HCT116 (cell line): ENCODE results near the gene ERBB4. TPM values are rescaled to one million over a fixed set of nuclear protein-coding genes. Genes with fewer than 3 reads are reported as not detected.

ENCODE experiments used
- ATAC-seq: fragments of 200-7000 bp; cut with Tn5 transposase; 2 replicates; pipeline ENCODE4 v1.9.1; 2020; ENCODE audit warnings: mild to moderate bottlenecking, moderate library complexity
- BruUV-seq: library from RNA; stranded (reverse); fragments of 400-500 nt; replicated peaks from 2 replicates; lab custom pipeline; 2021; lab: Mats Ljungman, UMichigan
- CTCF ChIA-PET: fragments of 300-600 bp; sonication (Branson Sonifier 250); formaldehyde crosslinking; loops from one replicate; lab custom pipeline; 2021; ENCODE audit warnings: antibody characterized with exemption; lab: Charles Lee
- POLR2A ChIA-PET: fragments of 300-600, 350-600 bp; sonication (Branson Sonifier 250); formaldehyde crosslinking; loops from one replicate; lab custom pipeline; 2021; ENCODE audit warnings: antibody characterized with exemption; lab: Charles Lee
- RAD21 ChIA-PET, 2 experiments: fragments of 300-600 bp; sonication (Branson Sonifier 250); formaldehyde crosslinking; loops; one replicate each; lab custom pipeline; 2023; ENCODE audit warnings: low total read pairs in 2 of 2; ENCODE audit not compliant: uncharacterized antibody in 2 of 2, unreplicated experiment in 2 of 2, low non-redundant PET in 1 of 2; lab: Charles Lee
- DNase-seq: peaks from one replicate; pipeline ENCODE4 v3.0.0-alpha.2; 2010; ENCODE audit warnings: low read depth, low spot score
- H2AFZ ChIP-seq: fragments of 200-600 bp; shearing (Covaris generic), sonication (generic); 2 replicates; pipeline ENCODE4 v1.6.1; 2017; ENCODE audit warnings: low read depth, mixed run types, mixed read lengths, antibody characterized with exemption, low read length; ENCODE audit not compliant: poor library complexity, severe bottlenecking
- H3K27ac ChIP-seq: 2 replicates; pipeline ENCODE4 v1.5.1; 2012; ENCODE audit warnings: low read depth, low read length
- H3K27me3 ChIP-seq: fragments of 200-600 bp; sonication (generic); 2 replicates; pipeline ENCODE4 v1.6.1; 2016; ENCODE audit warnings: mixed run types, low read length, mixed read lengths; ENCODE audit not compliant: insufficient read depth
- H3K36me3 ChIP-seq, 2 experiments: fragments of 200-500 bp in 1 of 2; fragments of 200-600 bp in 1 of 2; sonication (Bioruptor generic) in 1 of 2; sonication (generic) in 1 of 2; 2 replicates each; pipeline versions ENCODE4 v1.5.1 to v1.6.1; 2014 to 2016; ENCODE audit warnings: low read length in 2 of 2, inconsistent platforms in 1 of 2, mixed read lengths in 1 of 2, mixed run types in 1 of 2; ENCODE audit not compliant: insufficient read depth in 2 of 2, control insufficient read depth in 1 of 2
- H3K4me1 ChIP-seq, 2 experiments: fragments of 200-600 bp in 1 of 2; sonication (generic) in 1 of 2; 2 replicates each; pipeline versions ENCODE4 v1.5.1 to v1.6.1; 2012 to 2017; ENCODE audit warnings: low read length in 2 of 2, inconsistent platforms in 1 of 2, mild to moderate bottlenecking in 1 of 2, mixed read lengths in 1 of 2, mixed run types in 1 of 2, moderate library complexity in 1 of 2; ENCODE audit not compliant: insufficient read depth in 2 of 2, control insufficient read depth in 1 of 2
- H3K4me2 ChIP-seq: fragments of 200-600 bp; sonication (generic); 2 replicates; pipeline ENCODE4 v1.6.1; 2017; ENCODE audit warnings: mixed run types, low read length, mixed read lengths
- H3K4me3 ChIP-seq, 2 experiments: fragments of 200-600 bp in 1 of 2; sonication (generic) in 1 of 2; replicated peaks in 1 of 2; 2 replicates each; pipeline ENCODE4 v1.5.1; 2011 to 2016; ENCODE audit warnings: low read length in 2 of 2, control low read depth in 1 of 2, low read depth in 1 of 2, mild to moderate bottlenecking in 1 of 2, mixed read lengths in 1 of 2, mixed run types in 1 of 2
- H3K79me2 ChIP-seq: fragments of 200-600 bp; sonication (generic); 2 replicates; pipeline ENCODE4 v1.6.1; 2017; ENCODE audit warnings: mild to moderate bottlenecking, mixed run types, low read length, moderate library complexity, mixed read lengths; ENCODE audit not compliant: insufficient read depth
- H3K9ac ChIP-seq: fragments of 200-600 bp; sonication (generic); 2 replicates; pipeline ENCODE4 v1.6.1; 2016; ENCODE audit warnings: low read length, mixed read lengths
- H3K9me2 ChIP-seq: fragments of 200-600 bp; sonication (generic), shearing (Covaris generic); 2 replicates; pipeline ENCODE4 v1.6.1; 2017; ENCODE audit warnings: mixed run types, mild to moderate bottlenecking, moderate library complexity; ENCODE audit not compliant: insufficient read depth
- H3K9me3 ChIP-seq, 2 experiments: fragments of 200-500 bp in 1 of 2; fragments of 200-600 bp in 1 of 2; sonication (Bioruptor generic) in 1 of 2; sonication (generic) in 1 of 2; 2 replicates each; pipeline ENCODE4 v1.6.1; 2014 to 2017; ENCODE audit warnings: low read length in 2 of 2, mixed read lengths in 2 of 2, inconsistent platforms in 1 of 2, low read depth in 1 of 2, mild to moderate bottlenecking in 1 of 2, mixed run types in 1 of 2, moderate library complexity in 1 of 2; ENCODE audit not compliant: control insufficient read depth in 1 of 2, insufficient read depth in 1 of 2
- H4K20me1 ChIP-seq: fragments of 200-600 bp; sonication (generic), shearing (Covaris generic); 2 replicates; pipeline ENCODE4 v1.6.1; 2017; ENCODE audit warnings: mixed run types, mild to moderate bottlenecking, moderate library complexity; ENCODE audit not compliant: insufficient read depth
- EGR1 ChIP-seq: IDR thresholded peaks from 2 replicates; pipeline ENCODE4 v1.6.1; 2012; ENCODE audit warnings: low read depth
- ELF1 ChIP-seq: IDR thresholded peaks from 2 replicates; pipeline ENCODE4 v1.6.1; 2012; ENCODE audit warnings: low read depth, borderline replicate concordance
- EZH2 ChIP-seq: fragments of 200-600 bp; sonication (generic); IDR thresholded peaks from 2 replicates; pipeline ENCODE4 v1.6.1; 2017; ENCODE audit warnings: antibody characterized with exemption, mixed run types
- EZH2phosphoT487 ChIP-seq: fragments of 200-600 bp; IDR thresholded peaks from 2 replicates; pipeline ENCODE4 v1.6.1; 2018; ENCODE audit warnings: antibody characterized with exemption, borderline replicate concordance
- FOSL1 ChIP-seq: IDR thresholded peaks from 2 replicates; pipeline ENCODE4 v1.6.1; 2012; ENCODE audit warnings: low read depth
- JUND ChIP-seq: IDR thresholded peaks from 2 replicates; pipeline ENCODE4 v1.6.1; 2012
- MAX ChIP-seq: IDR thresholded peaks from 2 replicates; pipeline ENCODE4 v1.6.1; 2012
- POLR2AphosphoS5 ChIP-seq: IDR thresholded peaks from 2 replicates; pipeline ENCODE4 v1.6.1; 2011; ENCODE audit warnings: mild to moderate bottlenecking, low read depth, low read length, moderate library complexity
- RAD21 ChIP-seq: IDR thresholded peaks from 2 replicates; pipeline ENCODE4 v1.6.1; 2012; ENCODE audit warnings: low read depth, mild to moderate bottlenecking
- REST ChIP-seq: IDR thresholded peaks from 2 replicates; pipeline ENCODE4 v1.6.1; 2012; ENCODE audit warnings: low read depth
- SIN3A ChIP-seq: IDR thresholded peaks from 2 replicates; pipeline ENCODE4 v1.6.1; 2012; ENCODE audit warnings: low read depth
- SRF ChIP-seq: IDR thresholded peaks from 2 replicates; pipeline ENCODE4 v1.6.1; 2012; ENCODE audit warnings: low read depth
- TCF7L2 ChIP-seq: IDR thresholded peaks from 2 replicates; pipeline ENCODE4 v1.7.0; 2011; ENCODE audit warnings: borderline replicate concordance, inconsistent platforms; ENCODE audit not compliant: insufficient read depth, insufficient read length; ENCODE audit errors: extremely low read depth
- YY1 ChIP-seq: IDR thresholded peaks from 2 replicates; pipeline ENCODE4 v1.6.1; 2011; ENCODE audit warnings: low read length, low read depth, moderate library complexity, mild to moderate bottlenecking; ENCODE audit not compliant: insufficient replicate concordance; ENCODE audit errors: extremely low read depth
- ZFX ChIP-seq: fragments of 450-650 bp; IDR thresholded peaks from 2 replicates; pipeline ENCODE4 v1.6.1; 2017
- ZNF274 ChIP-seq: fragments of 200-500 bp; sonication (Bioruptor generic); IDR thresholded peaks from 2 replicates; pipeline ENCODE4 v1.6.1; 2014; ENCODE audit warnings: mild to moderate bottlenecking, low read depth, low read length, inconsistent platforms
- intact Hi-C: fragments of 100-400 bp; cut with micrococcal nuclease; formaldehyde crosslinking; loops from 2 replicates; pipeline ENCODE4 v1.10.0; 2022
- total RNA-seq: library from RNA; stranded (reverse); gene quantifications from one replicate; pipeline ENCODE4 v1.2.1, GENCODE V29; 2021; ENCODE audit not compliant: unreplicated experiment

ERBB4 gene
- total RNA-seq, 1 experiment from 2014 or later: 0.10 TPM

DNA sequence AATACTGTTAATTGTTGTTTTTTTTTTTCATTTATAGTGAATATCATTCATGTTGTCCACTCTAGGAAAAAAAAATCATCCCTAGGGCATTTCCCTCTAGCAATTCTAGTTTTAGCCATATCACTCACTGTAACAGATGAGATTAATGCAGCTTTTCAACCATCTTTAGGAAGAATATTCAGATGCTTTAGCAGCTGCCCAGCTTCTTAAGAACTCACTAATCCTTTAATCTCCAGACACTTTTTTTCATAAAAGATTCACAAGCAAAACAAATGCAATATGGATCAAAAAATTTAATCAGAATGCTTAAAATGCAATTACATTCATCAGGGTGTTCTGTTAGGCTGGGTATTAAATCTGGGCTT lies 692.6 kb downstream of the ERBB4 start:
- DNase-seq (no peak), ATAC-seq (no peak)
- Histone ChIP-seq H4K20me1 (no peaks in the 10 kb centered on the region), H3K36me3 (no peaks in the 10 kb centered on the region), H3K79me2 (no peaks in the 10 kb centered on the region), H3K4me1 (no peaks in the 10 kb centered on the region), H3K4me2 (no peak overlapping the region), H3K9me2 (no peaks in the 10 kb centered on the region; the same call in 1 of the 2 replicates), H3K27ac (no peak overlapping the region), H3K9me3 (no peaks in the 10 kb centered on the region), H3K9ac (no peak overlapping the region), H3K4me3 (no peak overlapping the region), H2AFZ (no peak overlapping the region), H3K27me3 (no peaks in the 10 kb centered on the region)
- ChIA-PET RAD21 (no interaction called here), CTCF (no interaction called here), POLR2A (no interaction called here)
- intact Hi-C loops: no loop called here
- no TSS peak for BruUV-seq
- TF ChIP-seq POLR2AphosphoS5 (no peak), RAD21 (no peak)

DNA sequence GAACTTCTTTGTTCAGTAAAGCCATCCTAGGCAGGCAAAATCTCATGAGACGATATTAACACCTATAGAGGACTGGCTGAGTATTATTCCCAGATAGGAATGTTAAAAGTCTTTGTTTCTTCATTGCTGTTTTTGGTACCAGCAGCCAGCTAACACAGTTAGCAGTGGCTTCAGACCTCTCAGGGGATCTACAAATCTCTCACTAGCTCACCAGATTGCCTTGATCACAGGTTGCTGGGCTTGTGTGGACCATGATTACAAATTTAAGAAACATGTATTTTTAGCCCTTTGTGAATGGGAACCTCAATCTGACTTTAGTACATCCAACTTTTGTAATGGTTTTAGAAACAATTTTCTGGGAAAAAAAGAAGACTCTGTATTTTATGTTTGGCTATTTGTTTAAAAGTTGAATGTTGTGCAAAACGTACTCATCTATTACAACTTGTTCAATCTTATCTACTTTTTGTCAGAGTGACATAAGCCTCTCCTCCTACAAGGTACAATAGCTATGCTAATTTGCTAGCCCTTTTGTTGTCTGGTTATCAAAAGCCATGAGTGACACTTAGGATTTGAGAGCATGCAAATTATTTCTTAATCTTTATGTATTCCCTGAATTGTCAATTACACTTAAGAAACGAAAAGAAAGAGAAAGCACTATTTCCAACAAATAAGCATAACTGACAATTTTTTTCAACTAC lies 693.1 kb downstream of the ERBB4 start:
- Histone ChIP-seq H4K20me1 (no peaks in the 10 kb centered on the region), H3K27me3 (no peaks in the 10 kb centered on the region)
- TF ChIP-seq YY1: no peak
- no peak for TF ChIP-seq ELF1
- no peak for TF ChIP-seq RAD21
- TF ChIP-seq MAX: no peak
- no peak for TF ChIP-seq ZFX
- TF ChIP-seq JUND: no peak
- TF ChIP-seq EZH2phosphoT487: no peak
- no peak for TF ChIP-seq SIN3A
- TF ChIP-seq SRF: no peak
- TF ChIP-seq TCF7L2: no peak
- no peak for TF ChIP-seq POLR2AphosphoS5
- no peak for TF ChIP-seq REST
- no peak for TF ChIP-seq EZH2
- no peak for TF ChIP-seq ZNF274
- no peak for TF ChIP-seq EGR1
- no peak for TF ChIP-seq FOSL1

More for the DNA sequence above, 693.1 kb downstream of the ERBB4 start:
- intact Hi-C loops: no loop called here
- no peaks in the 10 kb centered on the region for H3K79me2 ChIP-seq
- H3K4me2 ChIP-seq: no peak overlapping the region
- H3K4me1 ChIP-seq: no peaks in the 10 kb centered on the region
- H2AFZ ChIP-seq: no peak overlapping the region
- H3K9me3 ChIP-seq: no peaks in the 10 kb centered on the region
- H3K36me3 ChIP-seq: no peaks in the 10 kb centered on the region
- no peaks in the 10 kb centered on the region; the same call in 1 of the 2 replicates for H3K9me2 ChIP-seq
- no peak overlapping the region for H3K9ac ChIP-seq
- ChIA-PET CTCF (no interaction called here), POLR2A (no interaction called here), RAD21 (no interaction called here)
- no peak for DNase-seq
- no TSS peak for BruUV-seq
- no peak overlapping the region for H3K4me3 ChIP-seq
- no peak overlapping the region for H3K27ac ChIP-seq
- ATAC-seq: no peak
